Testis (tissue), 3 donors: Measurements from ENCODE around the gene FASTKD3. TPM values are rescaled to one million over a fixed set of nuclear protein-coding genes. Genes with fewer than 3 reads are reported as not detected.

Source experiments
- DNase-seq: peaks from one replicate; pipeline ENCODE4 v3.0.0-alpha.2; 2019
- H3K27ac ChIP-seq, 2 donors: fragments of 200-600 bp; sonication (generic); one replicate each; pipeline ENCODE4 v1.5.1; 2019
- H3K27me3 ChIP-seq: fragments of 200-600 bp; sonication (generic); one replicate; pipeline ENCODE4 v1.5.1; 2019
- H3K36me3 ChIP-seq: fragments of 200-600 bp; sonication (generic); one replicate; pipeline ENCODE4 v1.5.1; 2017; ENCODE audit warnings: low read depth; ENCODE audit errors: missing control alignments
- H3K4me1 ChIP-seq: fragments of 200-600 bp; sonication (generic); one replicate; pipeline ENCODE4 v1.5.1; 2019
- H3K4me3 ChIP-seq, 2 donors: fragments of 200-600 bp; sonication (generic); one replicate each; pipeline ENCODE4 v1.5.1; 2017 to 2019
- H3K9me3 ChIP-seq: fragments of 200-600 bp; sonication (generic); one replicate; pipeline ENCODE4 v1.5.1; 2017
- CTCF ChIP-seq, 3 experiments: fragments of 450-650 bp in 2 of 3; fragments of 200-600 bp in 1 of 3; sonication (generic) in 1 of 3; IDR thresholded peaks; one replicate each; pipeline ENCODE4 v1.5.1; 2016 to 2019; ENCODE audit warnings: antibody characterized with exemption in 3 of 3, mild to moderate bottlenecking in 2 of 3, moderate library complexity in 1 of 3
- POLR2A ChIP-seq: fragments of 450-650 bp; IDR thresholded peaks from one replicate; pipeline ENCODE4 v1.6.1; 2017; ENCODE audit warnings: antibody characterized with exemption, mild to moderate bottlenecking, moderate library complexity
- WGBS, 2 donors: methylation state at CpG; one replicate each; pipeline ENCODE4 v1.1.5; 2018; 5-methylcytosine and 5-hydroxymethylcytosine counted together
- intact Hi-C: fragments of 100-400 bp; cut with DNase I; formaldehyde crosslinking; loops from one replicate; pipeline ENCODE4 v1.15.1; 2023; ENCODE audit warnings: low total_unique reads
- polyA plus RNA-seq: library from polyadenylated mRNA; stranded (reverse); fragments of 350-450 nt; fragmentation: Illumina TruSeq; extraction: RNeasy Lipid Tissue Mini Kit (QIAGEN cat#74804); gene quantifications from one replicate; pipeline ENCODE4 v1.2.3, GENCODE V29; 2014; ENCODE audit warnings: low read depth, low replicate concordance; ENCODE audit not compliant: insufficient read depth
- total RNA-seq, 2 donors: library from RNA; depleted of rRNA; stranded (reverse); fragments of >200 nt; gene quantifications; one replicate each; pipeline ENCODE4 v1.2.3, GENCODE V29; 2016

The FASTKD3 gene
- total and polyA plus RNA-seq, 3 donors from 2014 or later = 8.0 to 11.7 (median 11.7) TPM

DNA sequence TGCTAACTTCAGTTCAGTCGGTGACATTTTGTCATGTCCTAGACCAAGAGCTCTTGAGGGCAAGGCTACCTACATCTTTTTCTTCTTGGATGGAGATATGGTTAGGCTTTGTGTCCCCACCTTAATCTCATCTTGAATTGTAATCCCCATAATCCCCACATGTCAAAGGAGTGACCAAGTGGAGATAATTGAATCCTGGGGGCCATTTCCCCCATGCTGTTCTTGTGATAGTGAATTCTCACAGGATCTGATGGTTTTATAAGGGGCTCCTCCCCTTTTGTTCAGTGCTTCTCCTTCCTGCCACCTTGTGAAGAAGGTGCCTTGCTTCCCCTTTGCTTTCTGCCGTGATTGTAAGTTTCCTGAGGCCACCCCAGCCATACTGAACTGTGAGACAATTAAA lies 15.8 kb downstream of the FASTKD3 start:
- WGBS, 2 donors = 75 to 81% methylated on average over 2 of the region's 2 CpGs
- Histone ChIP-seq H3K27me3 (no peaks in the 10 kb centered on the region), H3K36me3 (no peaks in the 10 kb centered on the region), H3K27ac (no peak overlapping the region), H3K4me1 (peaks cover 6% of the 10 kb centered on the region), H3K9me3 (no peaks in the 10 kb centered on the region), H3K4me3 (no peak overlapping the region)
- intact Hi-C loops = no loop called here
- no peak for DNase-seq
- TF ChIP-seq POLR2A = no peak
- no peak for TF ChIP-seq CTCF (IDR thresholded peaks at IDR 0.05)

- WGBS, 2 donors = 73 to 78% methylated on average over 1 of the region's 1 CpG
- Histone ChIP-seq H3K27ac (no peak overlapping the region), H3K4me3 (no peak overlapping the region), H3K36me3 (no peaks in the 10 kb centered on the region), H3K4me1 (peaks cover 6% of the 10 kb centered on the region), H3K9me3 (no peaks in the 10 kb centered on the region), H3K27me3 (no peaks in the 10 kb centered on the region)
- DNase-seq = no peak
- TF ChIP-seq POLR2A (no peak), CTCF (IDR thresholded peaks at IDR 0.05) (no peak)
- intact Hi-C loops = no loop called here
Observed at GRCh38 chr5:7852542-7852941, 16.3 kb downstream of the FASTKD3 start.

DNA sequence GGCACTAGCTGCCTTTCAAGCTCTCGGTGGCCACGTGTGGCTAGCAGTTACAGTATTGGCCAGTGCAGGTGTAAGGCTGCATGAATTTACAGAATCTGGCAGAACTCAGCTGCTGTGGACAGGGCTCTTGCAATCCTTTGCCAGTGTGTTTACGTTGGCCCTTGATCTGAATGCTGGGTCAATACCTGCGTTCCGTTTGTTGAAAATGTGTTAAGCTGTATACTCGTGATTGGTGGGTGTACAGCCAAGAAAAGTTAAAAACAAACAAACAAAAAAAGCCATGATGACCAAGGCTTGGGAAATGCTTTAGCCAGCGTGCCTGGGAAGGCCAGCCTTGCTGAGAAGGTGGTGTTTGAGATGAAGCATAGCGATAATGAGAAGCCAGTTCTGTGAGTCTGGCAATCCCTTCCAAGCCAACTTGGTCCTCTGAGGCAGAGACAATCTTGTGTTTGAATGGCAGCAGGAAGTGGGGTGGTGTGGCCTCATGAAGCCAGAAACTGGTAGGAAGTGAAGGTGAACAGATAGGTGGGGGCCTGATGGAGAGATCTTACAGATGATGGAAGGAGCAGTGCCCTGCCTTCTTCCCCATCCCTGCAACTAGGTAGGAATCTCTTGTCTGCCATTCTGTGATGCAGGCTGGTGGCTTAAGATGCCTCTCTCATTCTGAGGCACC lies 17.1 kb downstream of the FASTKD3 start:
- H3K9me3 ChIP-seq = no peaks in the 10 kb centered on the region
- H3K36me3 ChIP-seq = no peaks in the 10 kb centered on the region
- WGBS, 2 donors = 67 to 80% methylated on average over 8 of the region's 8 CpGs
- intact Hi-C loops = no loop called here
- H3K27me3 ChIP-seq = no peaks in the 10 kb centered on the region
- no peak for TF ChIP-seq POLR2A
- TF ChIP-seq CTCF (IDR thresholded peaks at IDR 0.05) = no peak
- peaks cover 6% of the 10 kb centered on the region for H3K4me1 ChIP-seq
- H3K4me3 ChIP-seq = peak overlapping the region in 1 of 2 donors; percentile 65
- DNase-seq = no peak
- no peak overlapping the region for H3K27ac ChIP-seq

DNA sequence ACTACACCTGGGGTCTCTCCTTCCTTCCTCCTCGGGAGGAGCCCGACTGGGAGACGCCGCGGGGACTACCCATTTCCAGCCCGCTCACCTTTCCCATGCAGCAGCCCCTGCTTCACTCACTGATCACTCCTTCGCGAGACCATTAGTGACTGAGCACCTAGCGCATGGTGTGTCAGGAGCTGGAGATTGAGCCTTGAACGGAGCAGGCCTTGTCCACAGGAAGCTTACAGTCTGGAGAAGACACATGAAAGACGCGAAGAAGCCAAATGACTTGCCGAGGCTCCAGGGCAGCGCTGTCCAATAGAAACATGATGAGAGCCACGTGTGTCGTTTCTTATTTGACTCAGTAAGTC lies 17.6 kb downstream of the FASTKD3 start:
- Histone ChIP-seq H3K9me3 (no peaks in the 10 kb centered on the region), H3K4me1 (peaks cover 6% of the 10 kb centered on the region), H3K27ac (no peak overlapping the region), H3K4me3 (peak overlapping the region; percentile 61 to 65), H3K36me3 (no peaks in the 10 kb centered on the region), H3K27me3 (no peaks in the 10 kb centered on the region)
- intact Hi-C loops = no loop called here
- TF ChIP-seq POLR2A = no peak
- no peak for TF ChIP-seq CTCF (IDR thresholded peaks at IDR 0.05)
- 40 to 63% methylated on average over 11 to 16 of the region's 16 CpGs for WGBS, 2 donors
- DNase-seq = no peak
